NCI-H748 (cell line): Measurements from ENCODE around the gene EIF3D.

Experiments used
- DNase-seq: peaks from one replicate; lab custom pipeline; 2025; ENCODE audit not compliant: unreplicated experiment; lab: John Stamatoyannopoulos, UW

The EIF3D gene

DNA sequence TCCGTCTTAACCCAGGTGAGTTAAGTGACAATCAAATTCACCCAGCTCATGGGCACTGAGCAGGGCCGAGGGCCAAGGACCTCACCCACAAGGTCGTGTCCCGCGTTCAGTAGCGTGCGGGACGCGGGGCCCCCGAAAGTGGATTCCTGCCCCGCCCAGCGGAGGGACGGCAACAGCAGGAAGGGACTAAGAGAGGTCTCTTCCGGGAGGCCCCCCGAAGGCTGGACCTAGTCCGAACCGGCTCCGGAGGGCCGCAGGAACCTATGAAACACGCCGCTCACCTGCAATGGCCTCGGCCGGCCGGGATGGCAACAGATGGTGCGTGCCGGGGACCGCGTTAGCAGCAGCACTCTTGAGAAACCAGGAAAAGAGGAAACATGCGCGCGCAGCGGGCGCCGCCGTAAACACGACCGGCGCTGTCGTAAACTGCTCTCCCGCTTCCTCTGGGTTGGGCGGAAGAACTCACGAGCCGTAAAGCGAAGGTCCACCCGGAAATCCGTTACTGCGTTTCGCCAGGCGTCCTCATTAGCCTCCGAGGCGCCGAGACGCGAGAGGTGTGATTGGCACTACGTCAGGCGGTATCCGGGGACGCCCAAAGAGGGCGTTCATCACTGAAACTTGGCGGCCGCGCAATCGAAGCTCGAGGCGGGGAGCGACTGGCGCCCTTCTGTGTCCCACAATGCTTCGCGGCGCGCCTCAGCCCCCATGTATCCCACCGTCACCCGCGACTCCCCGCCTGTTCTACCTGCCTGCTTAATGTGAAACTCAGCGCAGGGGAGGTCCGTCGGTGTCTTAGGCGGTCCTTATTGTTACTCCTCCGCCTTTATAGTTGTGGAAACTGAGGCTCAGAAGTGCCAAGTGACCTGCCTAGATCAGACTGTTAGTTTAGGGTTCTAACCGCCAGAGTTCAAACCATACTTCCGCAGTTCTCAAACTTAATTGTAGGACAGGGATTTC is at the start of gene EIF3D:
Gene EIF3D, minus strand, starts transcription at position 372 of the 957 bp plus-strand sequence. CDS start 3,045 bp downstream, outside the sequence.
- DNase-seq: peak; percentile 99

- DNase-seq: no peak
Observed at GRCh38 chr22:36578619-36579018, 49.7 kb upstream of the EIF3D start.

DNA sequence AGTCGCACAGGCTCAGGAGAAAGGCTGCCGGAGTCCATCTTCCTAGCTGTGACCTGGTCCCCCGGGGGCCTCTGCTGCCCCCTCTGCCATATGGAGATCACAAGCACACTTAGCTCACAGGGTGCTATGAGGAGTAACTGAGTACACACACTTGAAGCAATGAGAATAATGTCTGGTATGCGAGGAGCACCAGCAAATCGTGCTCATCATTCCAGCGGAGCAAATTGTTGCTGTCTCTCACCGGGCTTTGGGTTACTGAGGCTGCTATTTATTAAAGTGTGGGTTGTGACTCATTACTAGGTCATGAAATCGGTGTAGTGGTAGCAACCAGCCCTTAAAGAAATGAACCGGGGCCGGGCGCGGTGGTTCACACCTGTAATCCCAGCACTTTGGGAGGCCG is 48.1 kb upstream of the EIF3D start:
- no peak for DNase-seq

GRCh38 chr22:36574728-36575127 is 45.8 kb upstream of the EIF3D start:
- DNase-seq: no peak

- no peak for DNase-seq
Observed at GRCh38 chr22:36573815-36574363, 44.9 kb upstream of the EIF3D start.

GRCh38 chr22:36571991-36572390 is 43.0 kb upstream of the EIF3D start:
- no peak for DNase-seq

DNA sequence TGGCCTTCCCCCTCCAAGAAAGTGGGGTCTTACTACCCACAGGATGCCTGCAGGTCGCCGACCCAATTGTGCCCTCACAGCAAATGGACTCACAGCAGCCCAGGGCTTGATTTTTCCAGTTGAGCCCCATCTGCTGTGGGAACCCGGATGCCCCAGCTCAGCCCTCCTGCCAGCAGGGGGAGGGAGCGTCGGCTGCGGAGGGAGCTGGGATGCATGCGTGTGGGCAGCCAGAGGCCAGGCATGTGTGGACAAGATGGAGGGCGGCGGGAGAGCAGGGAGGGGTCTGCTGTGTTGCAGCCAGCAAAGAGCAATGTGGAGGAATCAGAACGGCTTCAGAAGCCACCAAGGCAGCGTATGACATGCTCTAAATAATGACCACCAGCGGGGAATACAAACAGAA is 41.0 kb upstream of the EIF3D start:
- peak; percentile 9 for DNase-seq

GRCh38 chr22:36568846-36569245 is 39.9 kb upstream of the EIF3D start:
- no peak for DNase-seq

GRCh38 chr22:36566720-36567119 is 37.8 kb upstream of the EIF3D start:
- DNase-seq: no peak

- no peak for DNase-seq
Observed at GRCh38 chr22:36565686-36566085, 36.7 kb upstream of the EIF3D start.

GRCh38 chr22:36565159-36565507 is 36.2 kb upstream of the EIF3D start:
- no peak for DNase-seq

DNA sequence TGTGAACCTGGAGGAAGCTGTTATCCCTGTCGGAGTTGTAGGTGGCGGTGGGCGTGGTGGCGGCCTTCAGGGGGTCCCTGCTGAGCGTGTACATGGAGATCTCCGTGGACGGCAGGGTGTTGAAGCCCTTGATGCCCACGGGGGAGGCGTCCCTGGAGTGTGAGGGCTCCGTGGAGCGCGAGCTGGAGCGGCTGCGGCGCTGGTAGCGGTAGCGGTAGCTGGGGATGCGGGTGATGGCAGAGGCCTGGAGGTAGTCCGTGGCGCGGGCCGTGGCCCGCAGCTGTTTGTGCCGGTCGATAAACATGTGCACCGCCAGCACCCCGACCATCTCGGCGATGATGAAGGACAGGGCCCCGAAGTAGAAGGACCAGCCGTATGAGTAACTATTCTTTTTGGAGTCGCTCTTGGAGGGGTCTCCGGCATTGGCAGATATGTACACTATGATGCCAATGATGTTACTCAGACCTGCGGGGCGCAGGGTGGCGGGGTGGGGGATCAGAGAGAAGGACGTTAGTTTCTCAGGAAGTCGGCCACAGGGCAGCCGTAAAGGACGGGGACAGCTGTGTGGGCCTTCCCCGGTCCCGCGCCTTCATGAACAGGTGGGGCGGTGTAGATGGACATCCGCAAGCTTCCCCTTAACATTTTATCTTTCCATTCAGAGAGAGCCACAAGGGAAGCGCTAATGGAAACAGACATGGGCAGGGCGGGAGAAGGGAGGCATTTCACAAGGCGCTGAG is 35.6 kb upstream of the EIF3D start:
- no peak for DNase-seq

- DNase-seq: no peak
Observed at GRCh38 chr22:36563898-36564297, 34.9 kb upstream of the EIF3D start.

DNA sequence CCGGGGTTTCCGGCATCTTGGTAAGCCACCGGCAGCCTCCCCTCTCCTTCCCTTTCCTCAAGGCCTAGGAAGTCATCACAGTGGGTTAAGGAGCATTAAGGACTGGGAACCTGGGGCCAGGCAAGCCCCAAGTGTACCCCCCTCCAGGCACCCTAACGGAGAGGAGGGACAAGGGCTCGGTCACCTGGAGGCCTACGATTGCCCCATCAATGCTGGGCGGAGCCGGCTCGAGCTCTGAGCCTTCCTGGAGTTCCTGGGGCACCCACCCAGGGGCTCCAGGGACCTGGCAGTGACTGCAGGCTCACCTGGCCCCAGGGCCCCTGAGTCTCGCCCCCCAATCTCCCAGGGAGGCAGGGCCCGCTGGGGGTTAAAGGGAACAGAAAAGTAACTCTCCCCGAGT is 34.5 kb upstream of the EIF3D start:
- no peak for DNase-seq

DNA sequence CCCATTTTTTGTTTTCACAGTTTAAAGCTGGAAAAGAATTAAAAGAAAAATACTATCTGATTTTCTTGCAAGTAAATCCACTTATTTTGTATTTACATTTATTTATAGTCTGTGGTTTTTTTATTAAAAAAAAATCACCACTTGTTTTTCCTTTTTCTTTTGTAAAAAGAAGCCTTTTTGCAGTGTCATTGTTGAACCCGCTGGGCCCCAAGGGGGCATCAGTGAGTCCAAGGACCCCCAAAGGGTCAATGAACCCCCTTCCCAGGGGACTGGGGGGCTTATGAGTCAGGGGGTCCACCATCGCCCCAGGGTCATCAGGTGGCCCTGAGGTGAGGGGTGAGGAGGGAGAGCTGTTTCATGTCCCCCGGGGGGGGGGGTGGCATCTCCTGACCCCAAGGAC is 34.0 kb upstream of the EIF3D start:
- DNase-seq: no peak

GRCh38 chr22:36562261-36562835 is 33.4 kb upstream of the EIF3D start:
- no peak for DNase-seq

GRCh38 chr22:36561291-36561811 is 32.4 kb upstream of the EIF3D start:
- DNase-seq: no peak

GRCh38 chr22:36560001-36560400 is 31.0 kb upstream of the EIF3D start:
- no peak for DNase-seq

DNA sequence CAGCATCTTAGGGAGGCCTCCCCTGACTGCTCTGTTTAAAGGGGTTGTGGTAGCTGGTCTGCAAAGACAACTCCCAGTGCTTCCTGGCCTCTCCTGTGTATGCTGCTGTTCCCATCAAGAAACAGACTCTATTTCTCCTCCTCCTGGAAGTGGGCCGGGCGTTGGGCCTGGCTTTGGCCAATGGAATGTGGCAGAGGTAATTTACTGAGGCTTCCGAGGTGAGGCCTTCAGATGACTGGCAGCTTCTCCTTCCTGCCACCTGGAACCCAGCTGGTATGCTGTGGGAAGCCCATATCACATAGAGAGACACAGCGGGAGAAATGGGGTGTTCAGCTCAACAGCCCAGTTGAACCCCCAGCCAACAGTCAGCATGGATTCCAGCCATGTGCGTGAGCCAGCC is 25.1 kb upstream of the EIF3D start:
- no peak for DNase-seq

DNA sequence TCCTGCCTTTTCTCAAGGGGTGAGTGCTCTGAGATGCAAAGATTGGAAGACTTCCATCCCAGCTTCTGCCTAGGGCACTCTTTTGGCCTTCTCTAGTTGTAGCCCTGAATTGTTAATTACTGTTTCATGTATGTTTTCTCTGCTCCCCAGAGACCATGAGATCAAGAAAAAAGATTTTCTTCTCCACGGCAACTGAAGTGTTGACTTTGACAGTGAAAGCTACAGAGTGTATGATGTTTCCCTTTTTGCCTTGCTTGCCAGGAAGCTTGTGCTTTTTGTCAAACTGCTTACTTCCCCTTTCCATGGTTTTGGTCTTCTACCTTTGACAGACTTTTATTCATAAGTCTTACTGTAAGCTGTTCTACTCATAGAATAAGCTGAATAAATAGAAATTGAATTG is 23.3 kb upstream of the EIF3D start:
- DNase-seq: no peak
